Hematopoietic multipotent progenitor cell treated with erythropoietin and hydrocortisone succinate and interleukin-3 and kit ligand, for 6 days (in vitro differentiated cells): ENCODE measurements around the gene IRGQ.
"Not testable (repeated sequence)": the region's sequence is repeated elsewhere in the genome, so short reads cannot be mapped to it uniquely, and the experiment has no call there.

Source experiments
- DNase-seq: peaks from one replicate; pipeline ENCODE4 v3.0.0-alpha.2; 2015

The IRGQ gene

GRCh38 chr19:43595999-43596841 is at the start of gene IRGQ, which contains the start of gene ZNF576:
IRGQ (minus strand) TSS chr19:43596134; CDS start chr19:43595338, 796 bp downstream.
ZNF576 (plus strand) TSS chr19:43596595; CDS start chr19:43597109, 514 bp downstream.
- peak; percentile 100 for DNase-seq

- DNase-seq = no peak
Measured at GRCh38 chr19:43644181-43644580, 48.2 kb upstream of the IRGQ start.

- DNase-seq = no peak
Measured at GRCh38 chr19:43643326-43643725, 47.4 kb upstream of the IRGQ start.

- DNase-seq = no peak
Measured at GRCh38 chr19:43642531-43642930, 46.6 kb upstream of the IRGQ start.

GRCh38 chr19:43641333-43641732 is 45.4 kb upstream of the IRGQ start:
- DNase-seq = no peak

- DNase-seq = no peak
Measured at GRCh38 chr19:43640424-43640757, 44.5 kb upstream of the IRGQ start.

GRCh38 chr19:43639519-43640423 is 43.8 kb upstream of the IRGQ start, which contains the start of gene CADM4:
CADM4 (minus strand) TSS chr19:43639850; CDS start chr19:43639790, 60 bp downstream.
- peak; percentile 35 for DNase-seq

GRCh38 chr19:43638995-43639518 is 43.1 kb upstream of the IRGQ start:
- DNase-seq = no peak

- DNase-seq = no peak
Measured at GRCh38 chr19:43638214-43638994, 42.5 kb upstream of the IRGQ start.

- DNase-seq = no peak
Measured at GRCh38 chr19:43636121-43636683, 40.3 kb upstream of the IRGQ start.

GRCh38 chr19:43635561-43635940 is 39.6 kb upstream of the IRGQ start:
- DNase-seq = not testable (repeated sequence)

- DNase-seq = no peak
Measured at GRCh38 chr19:43634872-43635560, 39.1 kb upstream of the IRGQ start.

GRCh38 chr19:43634506-43634871 is 38.6 kb upstream of the IRGQ start:
- DNase-seq = no peak

GRCh38 chr19:43634068-43634467 is 38.1 kb upstream of the IRGQ start:
- DNase-seq = no peak

- DNase-seq = no peak
Measured at GRCh38 chr19:43633520-43633919, 37.6 kb upstream of the IRGQ start.

- DNase-seq = no peak
Measured at GRCh38 chr19:43631491-43631890, 35.6 kb upstream of the IRGQ start.

GRCh38 chr19:43628646-43629326 is 32.9 kb upstream of the IRGQ start:
- no peak for DNase-seq

- no peak for DNase-seq
Measured at GRCh38 chr19:43626838-43627237, 30.9 kb upstream of the IRGQ start.

GRCh38 chr19:43625918-43626579 is 30.1 kb upstream of the IRGQ start:
- peak; percentile 74 for DNase-seq

GRCh38 chr19:43624933-43625332 is 29.0 kb upstream of the IRGQ start:
- peak; percentile 92 for DNase-seq
